HG03575 (cell line): ENCODE measurements around the gene MTMR3.
"Not testable (repeated sequence)": the region's sequence is repeated elsewhere in the genome, so short reads cannot be mapped to it uniquely, and the experiment has no call there.

ENCODE experiments used
- ATAC-seq: cut with Tn5 transposase; IDR thresholded peaks from one replicate; pipeline ENCODE4 v1.9.1; 2021; ENCODE audit not compliant: unreplicated experiment, insufficient number of reproducible peaks, low FRiP score; ENCODE audit errors: extremely low read depth

The MTMR3 gene

GRCh38 chr22:29883045-29883774, at the start of gene MTMR3:
MTMR3 (plus strand) TSS chr22:29883174; CDS start chr22:29971060, 87,886 bp downstream.
- ATAC-seq = no peak

DNA sequence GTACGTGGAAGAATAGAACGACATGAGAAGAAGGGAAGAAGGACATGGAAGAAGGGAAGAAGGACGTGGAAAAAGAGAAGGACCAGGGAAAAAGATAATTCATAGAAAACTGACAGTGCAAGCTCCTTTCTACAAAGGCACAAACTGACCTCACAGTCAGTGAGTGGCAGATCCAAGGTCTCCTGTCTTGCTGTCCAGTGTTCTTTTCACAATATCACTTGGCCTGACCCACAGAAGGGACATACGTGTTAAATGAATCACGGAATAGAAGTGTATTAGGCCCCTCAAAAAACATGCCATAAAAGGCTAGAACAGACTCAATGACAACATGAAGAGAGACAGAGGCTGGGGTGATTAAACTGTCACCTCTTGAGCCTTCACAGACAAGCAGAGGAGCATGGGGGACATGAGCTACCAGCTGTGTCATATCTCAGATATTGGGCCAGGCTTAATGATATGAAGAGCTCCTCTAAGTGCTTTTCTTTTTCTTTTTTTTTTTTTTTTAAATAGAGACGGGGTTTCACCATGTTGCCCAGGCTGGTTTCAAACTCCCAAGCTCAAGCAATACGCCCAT, 49.5 kb upstream of the MTMR3 start:
- ATAC-seq = no peak

DNA sequence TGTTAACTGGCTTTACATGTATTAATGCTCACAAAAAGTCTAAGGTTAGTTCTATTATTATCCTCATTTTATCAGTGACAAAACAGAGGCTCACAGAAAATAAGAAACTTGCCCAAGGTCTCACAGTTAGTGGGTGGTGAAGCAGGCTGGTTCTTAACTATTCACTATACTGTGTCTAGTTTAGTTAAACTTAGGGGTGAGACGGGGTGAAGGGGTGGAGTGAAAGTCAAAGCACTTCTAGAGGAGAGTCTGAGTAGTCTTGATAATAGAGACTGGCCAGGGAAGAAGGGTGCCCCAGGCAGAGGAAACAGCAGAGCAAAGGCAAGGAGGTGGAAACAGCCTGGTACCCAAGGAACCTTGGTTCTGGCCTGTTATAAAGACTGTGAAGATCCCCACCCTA, 48.9 kb upstream of the MTMR3 start:
- ATAC-seq = no peak

GRCh38 chr22:29836791-29837370, 46.1 kb upstream of the MTMR3 start:
- ATAC-seq = not testable (repeated sequence)

DNA sequence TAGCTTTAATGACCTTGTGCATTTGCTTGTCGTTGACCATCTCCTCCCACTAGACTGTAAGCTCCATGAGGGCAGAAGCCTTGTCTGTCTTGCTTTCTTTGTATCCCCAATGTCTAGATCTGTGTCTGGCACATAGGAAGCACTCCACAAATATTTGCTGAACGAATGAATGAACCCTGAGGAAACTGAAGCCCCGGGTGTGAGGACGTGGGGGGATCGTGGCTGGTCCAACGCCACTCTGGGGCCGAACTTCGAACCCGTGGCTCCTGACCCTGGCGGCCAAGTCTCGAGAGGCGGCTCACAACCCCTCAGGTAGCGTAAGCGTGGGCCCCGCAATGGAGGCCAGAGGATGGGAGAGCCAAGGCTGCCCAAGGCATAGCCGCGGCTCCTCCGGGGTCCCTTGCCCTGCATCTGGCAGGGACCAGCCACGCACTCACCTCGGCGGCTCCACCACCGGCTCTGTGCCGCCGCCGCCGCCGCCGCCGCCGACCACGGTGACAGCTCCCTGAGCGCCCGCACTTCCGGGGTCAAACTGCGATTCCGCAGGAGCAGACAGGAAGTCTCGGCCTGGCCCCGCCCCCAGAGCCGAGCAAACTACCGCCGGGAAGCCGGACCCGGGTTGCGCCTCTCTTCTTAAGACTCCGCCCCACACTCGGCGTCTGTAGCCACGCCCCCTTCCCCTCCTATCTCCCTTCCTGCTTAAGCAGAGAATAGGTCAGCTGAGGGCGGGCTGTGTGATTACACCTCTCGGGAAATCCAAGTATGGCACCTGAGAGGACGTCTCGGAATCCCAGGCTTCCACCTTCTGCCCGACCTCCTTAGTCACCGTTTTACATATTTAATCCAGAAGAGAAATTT, 45.0 kb upstream of the MTMR3 start, which contains the start of gene ASCC2:
Gene ASCC2 (minus strand): TSS at position 534 of the 858 bp plus-strand sequence. CDS start 5,949 bp downstream, outside the sequence.
- peak; percentile 60 for ATAC-seq

- no peak for ATAC-seq
Observed at GRCh38 chr22:29838599-29838956, 44.4 kb upstream of the MTMR3 start.

GRCh38 chr22:29839039-29839438, 43.9 kb upstream of the MTMR3 start:
- ATAC-seq = no peak

GRCh38 chr22:29840498-29840897, 42.5 kb upstream of the MTMR3 start:
- no peak for ATAC-seq

- ATAC-seq = no peak
Observed at GRCh38 chr22:29842172-29842571, 40.8 kb upstream of the MTMR3 start.

DNA sequence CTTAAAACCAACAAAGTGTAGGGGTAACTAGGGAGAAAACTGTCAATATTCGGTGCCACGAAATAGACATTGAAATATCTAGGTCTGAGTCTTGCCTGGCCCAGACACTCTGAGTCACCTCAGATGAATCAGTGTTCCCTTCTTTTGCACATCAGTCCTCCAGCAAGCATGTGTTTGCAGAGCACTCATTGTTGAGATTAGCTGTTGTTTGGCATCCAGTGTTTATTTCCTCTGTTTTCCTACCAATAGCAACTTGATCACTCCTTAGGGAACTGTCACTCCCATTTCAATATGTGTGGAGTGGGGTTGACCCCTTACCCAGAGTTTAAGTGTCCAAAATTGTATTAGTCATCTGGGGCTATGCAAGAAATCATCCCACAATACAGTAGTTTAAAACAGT, 40.2 kb upstream of the MTMR3 start:
- ATAC-seq = no peak

- ATAC-seq = no peak
Observed at GRCh38 chr22:29846290-29846689, 36.7 kb upstream of the MTMR3 start.

- ATAC-seq = no peak
Observed at GRCh38 chr22:29848111-29848510, 34.9 kb upstream of the MTMR3 start.

DNA sequence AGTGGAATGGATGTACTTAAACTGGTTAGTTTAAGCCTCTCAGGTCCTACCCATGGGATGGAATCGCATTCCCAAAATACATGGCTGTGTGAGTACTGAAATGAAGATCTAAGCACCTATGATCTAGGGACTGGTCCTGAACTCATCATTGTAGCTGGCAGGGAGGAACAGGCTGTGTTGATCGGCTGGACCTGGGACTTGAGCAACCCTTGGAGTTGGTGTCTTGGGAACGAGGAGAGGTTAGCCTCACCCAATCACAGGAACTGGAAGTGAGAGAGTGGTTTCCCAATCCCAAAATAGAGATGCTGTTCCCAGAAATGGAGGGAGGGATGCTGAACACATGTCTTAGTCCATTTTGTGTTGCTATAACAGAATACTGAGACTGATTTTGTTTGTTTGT, 28.5 kb upstream of the MTMR3 start:
- ATAC-seq = no peak

DNA sequence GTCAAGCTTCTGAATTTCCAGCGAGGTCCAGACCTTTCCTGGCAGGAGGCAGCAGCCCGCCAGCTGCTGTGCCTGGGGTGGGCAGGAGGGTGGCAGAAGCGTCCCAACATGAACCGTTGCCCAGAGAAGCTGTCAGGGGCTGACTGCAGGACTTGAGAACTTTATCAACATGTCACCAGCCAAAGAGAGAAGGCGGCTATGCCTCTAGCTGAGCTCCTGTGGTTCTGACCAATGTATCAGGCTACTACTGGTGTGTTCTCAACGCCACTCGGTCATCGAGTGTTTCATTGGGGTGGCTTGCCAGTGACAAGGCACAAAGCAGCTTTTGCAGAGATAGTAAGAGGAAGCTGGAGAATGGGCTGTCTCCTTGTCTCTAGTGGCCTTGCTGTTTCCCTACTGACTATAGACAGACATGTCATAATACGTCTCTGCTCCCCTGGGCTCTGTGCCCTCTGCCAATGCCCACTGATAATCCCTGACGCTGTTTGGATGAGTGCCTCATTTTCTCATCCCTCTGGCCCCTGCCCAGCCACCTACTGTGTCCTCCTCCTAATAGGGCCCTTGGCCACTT, 27.3 kb upstream of the MTMR3 start:
- no peak for ATAC-seq

GRCh38 chr22:29856496-29856895, 26.5 kb upstream of the MTMR3 start:
- no peak for ATAC-seq

DNA sequence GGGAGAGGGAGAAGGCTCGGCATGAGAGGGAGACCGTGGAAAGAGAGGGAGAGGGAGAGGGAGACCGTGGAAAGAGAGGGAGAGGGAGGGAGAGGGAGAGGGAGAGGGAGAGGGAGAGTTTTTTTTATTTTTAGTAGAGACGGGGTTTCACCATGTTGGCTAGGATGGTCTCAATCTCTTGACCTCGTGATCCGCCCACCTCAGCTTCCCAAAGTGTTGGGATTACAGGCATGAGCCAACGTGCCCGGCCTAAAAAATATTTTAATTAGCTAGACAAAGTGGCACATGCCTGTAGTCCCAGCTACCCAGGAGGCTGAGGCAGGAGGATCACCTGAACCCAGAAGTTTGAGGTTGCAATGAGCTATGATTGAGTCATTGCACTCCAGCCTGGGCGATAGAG, 23.9 kb upstream of the MTMR3 start:
- not testable (repeated sequence) for ATAC-seq

GRCh38 chr22:29860006-29860766, 22.8 kb upstream of the MTMR3 start:
- ATAC-seq = no peak

GRCh38 chr22:29861672-29862297, 21.2 kb upstream of the MTMR3 start:
- no peak for ATAC-seq
